ENCODE measurements around the gene CBARP.

GRCh38 chr19:1277061-1277460 lies 39.3 kb upstream of the CBARP start:
- no peak for TF ChIP-seq EZH2phosphoT487 (IDR thresholded peaks at IDR 0.05; ENCODE audit: low read depth)
- TF ChIP-seq, protein P1, sequence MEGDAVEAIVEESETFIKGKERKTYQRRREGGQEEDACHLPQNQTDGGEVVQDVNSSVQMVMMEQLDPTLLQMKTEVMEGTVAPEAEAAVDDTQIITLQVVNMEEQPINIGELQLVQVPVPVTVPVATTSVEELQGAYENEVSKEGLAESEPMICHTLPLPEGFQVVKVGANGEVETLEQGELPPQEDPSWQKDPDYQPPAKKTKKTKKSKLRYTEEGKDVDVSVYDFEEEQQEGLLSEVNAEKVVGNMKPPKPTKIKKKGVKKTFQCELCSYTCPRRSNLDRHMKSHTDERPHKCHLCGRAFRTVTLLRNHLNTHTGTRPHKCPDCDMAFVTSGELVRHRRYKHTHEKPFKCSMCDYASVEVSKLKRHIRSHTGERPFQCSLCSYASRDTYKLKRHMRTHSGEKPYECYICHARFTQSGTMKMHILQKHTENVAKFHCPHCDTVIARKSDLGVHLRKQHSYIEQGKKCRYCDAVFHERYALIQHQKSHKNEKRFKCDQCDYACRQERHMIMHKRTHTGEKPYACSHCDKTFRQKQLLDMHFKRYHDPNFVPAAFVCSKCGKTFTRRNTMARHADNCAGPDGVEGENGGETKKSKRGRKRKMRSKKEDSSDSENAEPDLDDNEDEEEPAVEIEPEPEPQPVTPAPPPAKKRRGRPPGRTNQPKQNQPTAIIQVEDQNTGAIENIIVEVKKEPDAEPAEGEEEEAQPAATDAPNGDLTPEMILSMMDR (IDR thresholded peaks at IDR 0.05; ENCODE audit: low read depth, low read length): no peak
